Stomach (tissue), 9 donors: Measurements from ENCODE around the gene ASPHD1. TPM values are rescaled to one million over a fixed set of nuclear protein-coding genes. Genes with fewer than 3 reads are reported as not detected.

ENCODE experiments used
- DNase-seq, 2 donors: peaks; one replicate each; pipeline versions ENCODE4 v3.0.0 to v3.0.0-alpha.2; 2013 to 2019
- H3K27ac ChIP-seq, 5 donors: fragments of 200-600 bp in 4 of 5; sonication (generic) in 4 of 5; one replicate each; pipeline ENCODE4 v1.5.1; 2013 to 2019; ENCODE audit warnings: mild to moderate bottlenecking in 1 of 5, moderate library complexity in 1 of 5
- H3K27me3 ChIP-seq, 3 donors: fragments of 200-600 bp; sonication (generic); one replicate each; pipeline ENCODE4 v1.5.1; 2017 to 2019; ENCODE audit warnings: mixed run types in 1 of 3
- H3K36me3 ChIP-seq, 4 donors: fragments of 200-600 bp; sonication (generic); 1 replicate in 3 of 4; 2 replicates in 1 of 4; pipeline ENCODE4 v1.5.1; 2016 to 2019
- H3K4me1 ChIP-seq, 4 donors: fragments of 200-600 bp; sonication (generic); one replicate each; pipeline ENCODE4 v1.5.1; 2016 to 2019
- H3K4me3 ChIP-seq, 4 donors: fragments of 200-600 bp; sonication (generic) in 3 of 4; one replicate each; pipeline ENCODE4 v1.5.1; 2016 to 2019; ENCODE audit warnings: mild to moderate bottlenecking in 1 of 4
- H3K9me3 ChIP-seq, 4 donors: fragments of 200-600 bp; sonication (generic); one replicate each; pipeline ENCODE4 v1.5.1; 2016 to 2019
- EP300 ChIP-seq: sonication (generic); formaldehyde crosslinking; IDR thresholded peaks from one replicate; pipeline ENCODE4 v1.6.1; 2017; ENCODE audit warnings: antibody characterized with exemption
- POLR2A ChIP-seq, 4 donors: fragments of 450-650 bp; IDR thresholded peaks; one replicate each; pipeline ENCODE4 v1.6.1; 2016; ENCODE audit warnings: antibody characterized with exemption in 4 of 4, control low read depth in 2 of 4, mild to moderate bottlenecking in 1 of 4, moderate library complexity in 1 of 4
- POLR2AphosphoS5 ChIP-seq, 3 donors: sonication (generic); formaldehyde crosslinking; IDR thresholded peaks; one replicate each; pipeline ENCODE4 v1.6.1; 2016; ENCODE audit warnings: antibody characterized with exemption in 3 of 3
- WGBS, 5 donors: extraction: QIAGEN DNeasy Blood & Tissue Kit in 3 of 5; methylation state at CpG; one replicate each; pipeline versions ENCODE4 v1.1.5 to v1.1.7; 2013 to 2018; 5-methylcytosine and 5-hydroxymethylcytosine counted together
- intact Hi-C: fragments of 100-400 bp; cut with DNase I; formaldehyde crosslinking; loops from one replicate; pipeline ENCODE4 v1.15.1; 2023; ENCODE audit warnings: low total_unique reads
- polyA plus RNA-seq, 3 donors: library from polyadenylated mRNA; stranded (reverse); fragments of 200-250 nt; gene quantifications; one replicate each; pipeline ENCODE4 v1.2.3, GENCODE V29; 2013
- total RNA-seq, 5 donors: library from RNA; depleted of rRNA; stranded (reverse); fragments of >200 nt; gene quantifications; one replicate each; pipeline versions ENCODE4 v1.1.0 to v1.2.3, GENCODE V29; 2014 to 2016
- TF ChIP-seq, protein P1 (sequence below), 7 experiments: fragments of 450-650 bp in 4 of 7; fragments of 200-600 bp in 3 of 7; sonication (generic) in 3 of 7; IDR thresholded peaks; one replicate each; pipeline ENCODE4 v1.5.1; 2016 to 2019; ENCODE audit warnings: antibody characterized with exemption in 7 of 7, control low read depth in 2 of 7, mild to moderate bottlenecking in 1 of 7
- donor health status: healthy with polysubstance abuse.
- donor health status: Bipolar disorder and iron deficiency.
- donor health status: healthy.

ASPHD1 gene
- total and polyA plus RNA-seq, 8 donors: 4.5 to 29.8 (median 11.3) TPM; not detected in 2

GRCh38 chr16:29910819-29911675 is 10.8 kb downstream of the ASPHD1 start:
- TF ChIP-seq, protein P1, sequence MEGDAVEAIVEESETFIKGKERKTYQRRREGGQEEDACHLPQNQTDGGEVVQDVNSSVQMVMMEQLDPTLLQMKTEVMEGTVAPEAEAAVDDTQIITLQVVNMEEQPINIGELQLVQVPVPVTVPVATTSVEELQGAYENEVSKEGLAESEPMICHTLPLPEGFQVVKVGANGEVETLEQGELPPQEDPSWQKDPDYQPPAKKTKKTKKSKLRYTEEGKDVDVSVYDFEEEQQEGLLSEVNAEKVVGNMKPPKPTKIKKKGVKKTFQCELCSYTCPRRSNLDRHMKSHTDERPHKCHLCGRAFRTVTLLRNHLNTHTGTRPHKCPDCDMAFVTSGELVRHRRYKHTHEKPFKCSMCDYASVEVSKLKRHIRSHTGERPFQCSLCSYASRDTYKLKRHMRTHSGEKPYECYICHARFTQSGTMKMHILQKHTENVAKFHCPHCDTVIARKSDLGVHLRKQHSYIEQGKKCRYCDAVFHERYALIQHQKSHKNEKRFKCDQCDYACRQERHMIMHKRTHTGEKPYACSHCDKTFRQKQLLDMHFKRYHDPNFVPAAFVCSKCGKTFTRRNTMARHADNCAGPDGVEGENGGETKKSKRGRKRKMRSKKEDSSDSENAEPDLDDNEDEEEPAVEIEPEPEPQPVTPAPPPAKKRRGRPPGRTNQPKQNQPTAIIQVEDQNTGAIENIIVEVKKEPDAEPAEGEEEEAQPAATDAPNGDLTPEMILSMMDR (IDR thresholded peaks at IDR 0.05): no peak
- TF ChIP-seq EP300 (no peak), POLR2AphosphoS5 (IDR thresholded peaks at IDR 0.05) (no peak), POLR2A (IDR thresholded peaks at IDR 0.05) (no peak)
- Histone ChIP-seq H3K4me3 (no peak overlapping the region), H3K27me3 (no peaks in the 10 kb centered on the region), H3K27ac (no peak overlapping the region), H3K4me1 (no peaks in the 10 kb centered on the region), H3K9me3 (no peaks in the 10 kb centered on the region), H3K36me3 (peaks cover 0 to 49% (median 35%) of the 10 kb centered on the region in 4 donors)
- intact Hi-C loops: no loop called here
- WGBS, 5 donors: 84 to 92% (median 89%) methylated on average over 15 to 20 of the region's 20 CpGs
- no peak for DNase-seq

DNA sequence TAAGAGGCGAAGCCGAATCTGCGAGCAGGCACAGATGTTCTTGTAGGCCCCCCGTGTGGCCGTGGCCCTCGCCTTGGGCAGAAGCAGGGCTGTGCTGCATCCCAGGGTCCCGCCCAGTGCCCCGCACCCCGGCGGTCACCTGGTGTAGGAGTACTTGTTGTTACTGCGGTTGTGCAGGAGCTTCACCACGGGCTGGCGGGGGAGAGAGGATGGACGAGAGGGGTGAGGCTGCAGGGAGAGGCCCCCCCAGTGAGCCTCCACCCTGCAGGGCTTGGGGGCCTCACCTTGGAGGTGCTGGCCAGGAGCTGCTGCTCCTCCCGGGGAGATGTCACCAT is 11.4 kb downstream of the ASPHD1 start:
- no peak for TF ChIP-seq POLR2AphosphoS5 (IDR thresholded peaks at IDR 0.05)
- no peak for TF ChIP-seq EP300
- TF ChIP-seq POLR2A (IDR thresholded peaks at IDR 0.05): no peak
- Histone ChIP-seq H3K4me3 (no peak overlapping the region), H3K27me3 (no peaks in the 10 kb centered on the region), H3K36me3 (peaks cover 0 to 43% (median 33%) of the 10 kb centered on the region in 4 donors), H3K4me1 (no peaks in the 10 kb centered on the region), H3K9me3 (no peaks in the 10 kb centered on the region), H3K27ac (no peak overlapping the region)
- DNase-seq: no peak
- intact Hi-C loops: no loop called here
- WGBS, 5 donors: 71 to 82% (median 78%) methylated on average over 13 to 15 of the region's 15 CpGs

GRCh38 chr16:29912087-29912486 is 11.8 kb downstream of the ASPHD1 start:
- Histone ChIP-seq H3K27ac (no peak overlapping the region), H3K4me1 (no peaks in the 10 kb centered on the region), H3K27me3 (no peaks in the 10 kb centered on the region), H3K9me3 (no peaks in the 10 kb centered on the region), H3K36me3 (peaks cover 0 to 43% (median 32%) of the 10 kb centered on the region in 4 donors), H3K4me3 (no peak overlapping the region)
- DNase-seq: no peak
- intact Hi-C loops: no loop called here
- WGBS, 5 donors: 72 to 86% (median 77%) methylated on average over 11 of the region's 11 CpGs
- TF ChIP-seq EP300 (no peak), POLR2AphosphoS5 (IDR thresholded peaks at IDR 0.05) (no peak), POLR2A (IDR thresholded peaks at IDR 0.05) (no peak)
- TF ChIP-seq, protein P1 (IDR thresholded peaks at IDR 0.05): no peak

DNA sequence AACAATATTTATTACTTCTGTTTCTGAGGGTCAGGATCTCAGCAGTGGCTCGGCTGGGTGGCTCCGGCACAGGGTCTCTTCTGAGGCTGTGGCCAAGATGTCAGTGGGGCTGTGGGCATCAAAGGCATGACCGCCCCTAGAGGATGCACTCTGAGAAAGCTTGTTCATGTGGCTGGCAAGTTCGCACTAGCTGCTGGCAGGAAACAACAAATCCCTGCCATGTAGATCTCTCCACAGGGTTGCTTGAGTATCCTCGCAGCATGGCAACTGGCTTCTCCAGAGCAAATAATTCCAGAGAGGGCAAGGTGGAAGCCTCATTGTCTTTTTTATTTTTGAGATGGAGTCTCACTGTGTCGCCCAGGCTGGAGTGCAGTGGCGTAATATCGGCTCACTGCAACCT is 13.2 kb downstream of the ASPHD1 start:
- H3K9me3 ChIP-seq: no peaks in the 10 kb centered on the region
- no peaks in the 10 kb centered on the region for H3K4me1 ChIP-seq
- TF ChIP-seq POLR2AphosphoS5 (IDR thresholded peaks at IDR 0.05) (no peak), POLR2A (IDR thresholded peaks at IDR 0.05) (no peak), EP300 (no peak)
- TF ChIP-seq, protein P1 (IDR thresholded peaks at IDR 0.05): no peak
- intact Hi-C loops: no loop called here
- 95 to 98% (median 98%) methylated on average over 8 of the region's 8 CpGs for WGBS, 5 donors
- H3K36me3 ChIP-seq: peaks cover 0 to 49% (median 40%) of the 10 kb centered on the region in 4 donors
- H3K27ac ChIP-seq: no peak overlapping the region
- no peak for DNase-seq
- H3K27me3 ChIP-seq: no peaks in the 10 kb centered on the region
- H3K4me3 ChIP-seq: no peak overlapping the region
